K562 (cell line): ENCODE data around the gene MAP1A. TPM values are rescaled to one million over a fixed set of nuclear protein-coding genes. Genes with fewer than 3 reads are reported as not detected.
A peak's percentile ranks its signal among the peaks of the same experiment; 100 is the strongest.

Experiments
- CCNT2 ChIP-seq: IDR thresholded peaks from 2 replicates; pipeline ENCODE4 v1.6.1; 2011; ENCODE audit warnings: borderline replicate concordance, low read depth, mild to moderate bottlenecking, moderate library complexity, mixed read lengths, low read length; ENCODE audit not compliant: insufficient read length; ENCODE audit errors: extremely low read depth
- DACH1 ChIP-seq: fragments of 450-650 bp; IDR thresholded peaks from 2 replicates; pipeline ENCODE4 v1.6.1; 2018; ENCODE audit not compliant: partially characterized antibody
- HEY1 ChIP-seq: fragments of 250-450 bp; sonication (Bioruptor Pico); IDR thresholded peaks from 2 replicates; pipeline ENCODE4 v1.5.0; 2020; ENCODE audit warnings: mild to moderate bottlenecking, moderate library complexity, borderline replicate concordance
- HIVEP1 ChIP-seq: fragments of 250-450 bp; sonication (Bioruptor Pico); IDR thresholded peaks from 2 replicates; pipeline ENCODE4 v1.4.0; 2020; ENCODE audit warnings: mild to moderate bottlenecking
- HLTF ChIP-seq: fragments of 450-650 bp; IDR thresholded peaks from 2 replicates; pipeline ENCODE4 v1.6.1; 2016
- HSF4 ChIP-seq: fragments of 250-450 bp; sonication (Bioruptor Pico); IDR thresholded peaks from 2 replicates; pipeline ENCODE4 v2.1.2; 2022; ENCODE audit warnings: mild to moderate bottlenecking, moderate library complexity, borderline replicate concordance
- KLF6 ChIP-seq: fragments of 250-450 bp; sonication (Bioruptor Pico); IDR thresholded peaks from 2 replicates; pipeline ENCODE4 v1.4.0; 2020; ENCODE audit warnings: mild to moderate bottlenecking, moderate library complexity, borderline replicate concordance
- MEIS2 ChIP-seq: fragments of 450-650 bp; IDR thresholded peaks from 2 replicates; pipeline ENCODE4 v1.6.1; 2014; ENCODE audit warnings: mild to moderate bottlenecking; ENCODE audit not compliant: partially characterized antibody
- MIER1 ChIP-seq: fragments of 450-650 bp; IDR thresholded peaks from 2 replicates; pipeline ENCODE4 v1.6.1; 2016; ENCODE audit warnings: antibody characterized with exemption, mild to moderate bottlenecking, low read depth
- PHTF2 ChIP-seq: fragments of 250-450 bp; sonication (Bioruptor Pico); IDR thresholded peaks from 2 replicates; pipeline ENCODE4 v1.5.0; 2021; ENCODE audit warnings: mild to moderate bottlenecking
- PRMT5 ChIP-seq: sonication (generic); formaldehyde crosslinking; IDR thresholded peaks from 2 replicates; pipeline ENCODE4 v1.5.0; 2020; ENCODE audit warnings: missing genetic modification reagents
- PTBP1 ChIP-seq: fragments of 200-400 bp; formaldehyde crosslinking; IDR thresholded peaks from 2 replicates; pipeline ENCODE4 v1.6.1; 2017; ENCODE audit warnings: low read depth, low read length
- RFX1 ChIP-seq: fragments of 450-650 bp; IDR thresholded peaks from 2 replicates; pipeline ENCODE4 v1.6.1; 2016; ENCODE audit warnings: mild to moderate bottlenecking, moderate library complexity
- RFX7 ChIP-seq: fragments of 250-450 bp; sonication (Bioruptor Pico); IDR thresholded peaks from 2 replicates; pipeline ENCODE4 v1.5.1; 2021; ENCODE audit warnings: mild to moderate bottlenecking
- TBP ChIP-seq: optimal IDR thresholded peaks from 2 replicates; pipeline ENCODE3; 2011; ENCODE audit warnings: low read depth, low read length, improper control_type of control experiment
- UBTF ChIP-seq, 2 experiments: IDR thresholded peaks; 2 replicates each; pipeline ENCODE4 v1.6.1; 2012; ENCODE audit warnings: improper control_type of control experiment in 2 of 2, low read depth in 2 of 2, low read length in 2 of 2, borderline replicate concordance in 1 of 2
- ZNF253 ChIP-seq: fragments of 250-450 bp; sonication (Bioruptor Pico); conservative IDR thresholded peaks from 2 replicates; pipeline ENCODE4 v1.6.1; 2021; ENCODE audit warnings: mild to moderate bottlenecking
- ZNF316 ChIP-seq: fragments of 450-650 bp; IDR thresholded peaks from 2 replicates; pipeline ENCODE4 v1.6.1; 2016
- ZNF507 ChIP-seq: conservative IDR thresholded peaks from 2 replicates; pipeline ENCODE4 v1.6.1; 2017; ENCODE audit warnings: missing genetic modification characterization, missing compliant biosample characterization
- ZNF57 ChIP-seq: fragments of 450-650 bp; formaldehyde crosslinking; IDR thresholded peaks from 2 replicates; pipeline ENCODE4 v1.4.0; 2020; ENCODE audit warnings: mild to moderate bottlenecking, moderate library complexity
- ZNF586 ChIP-seq: fragments of 450-650 bp; formaldehyde crosslinking; conservative IDR thresholded peaks from 2 replicates; pipeline ENCODE4 v1.4.0; 2020; ENCODE audit warnings: mild to moderate bottlenecking, moderate library complexity
- ZSCAN29 ChIP-seq: fragments of 450-650 bp; IDR thresholded peaks from 2 replicates; pipeline ENCODE4 v1.6.1; 2017
- polyA plus RNA-seq, 8 experiments: library from polyadenylated mRNA; depleted of rRNA in 4 of 8; stranded (reverse) in 5 of 8; unstranded in 3 of 8; fragments of >200 nt; fragmentation: Nextera tagmentation in 2 of 8; fragmentation: Illumina TruSeq in 1 of 8; extraction: Ambion mirVana in 2 of 8; extraction: Trizol in 1 of 8; gene quantifications; 2 replicates each; pipeline versions ENCODE4 v1.2.1 to v1.2.3, GENCODE V29; 2011 to 2014; ENCODE audit warnings: inconsistent platforms in 1 of 8, missing spikeins in 1 of 8
- total RNA-seq, 7 experiments: library from RNA; depleted of rRNA in 6 of 7; stranded (reverse); fragments of >200 nt in 6 of 7; fragmentation: Illumina TruSeq in 2 of 7; extraction: Trizol in 2 of 7; gene quantifications; 2 replicates each; pipeline versions ENCODE4 v1.2.1 to v1.2.3, GENCODE V29; 2011 to 2021; ENCODE audit warnings: low replicate concordance in 1 of 7
- TF ChIP-seq, protein P1 (sequence below): fragments of 200-800 bp; sonication (Bioruptor generic); IDR thresholded peaks from 2 replicates; pipeline ENCODE4 v1.6.1; 2017; ENCODE audit warnings: missing genetic modification characterization, missing compliant biosample characterization
- TF ChIP-seq, protein P2 (sequence below), 2 experiments: IDR thresholded peaks in 1 of 2; conservative IDR thresholded peaks in 1 of 2; 2 replicates each; pipeline ENCODE4 v1.6.1; 2016; ENCODE audit warnings: low read depth in 2 of 2, mild to moderate bottlenecking in 1 of 2, missing compliant biosample characterization in 1 of 2, missing genetic modification characterization in 1 of 2, moderate library complexity in 1 of 2

The MAP1A gene
- total and polyA plus RNA-seq, 9 of the 15 experiments (the other 6 are each of a cell fraction or from before 2014, with no cell fraction given), result 2.0 to 20.3 (median 7.3) TPM

GRCh38 chr15:43483297-43484128 is 33.9 kb upstream of the MAP1A start (continued):
- TF ChIP-seq ZNF586 (CRISPR knock-in tag), result no peak
- no peak for TF ChIP-seq ZNF316
- no peak for TF ChIP-seq PHTF2 (CRISPR knock-in tag)
- TF ChIP-seq HEY1 (CRISPR knock-in tag), result no peak
- no peak for TF ChIP-seq HSF4 (CRISPR knock-in tag)
- no peak for TF ChIP-seq HLTF
- no peak for TF ChIP-seq ZNF57 (CRISPR knock-in tag)
- no peak for TF ChIP-seq UBTF (IDR thresholded peaks at IDR 0.05; ENCODE audit: borderline replicate concordance in 1 of 2, low read depth in 2 of 2, low read length in 2 of 2)
- TF ChIP-seq PTBP1, result no peak
- no peak for TF ChIP-seq TBP
- no peak for TF ChIP-seq HIVEP1 (CRISPR knock-in tag)
- TF ChIP-seq, protein P1, sequence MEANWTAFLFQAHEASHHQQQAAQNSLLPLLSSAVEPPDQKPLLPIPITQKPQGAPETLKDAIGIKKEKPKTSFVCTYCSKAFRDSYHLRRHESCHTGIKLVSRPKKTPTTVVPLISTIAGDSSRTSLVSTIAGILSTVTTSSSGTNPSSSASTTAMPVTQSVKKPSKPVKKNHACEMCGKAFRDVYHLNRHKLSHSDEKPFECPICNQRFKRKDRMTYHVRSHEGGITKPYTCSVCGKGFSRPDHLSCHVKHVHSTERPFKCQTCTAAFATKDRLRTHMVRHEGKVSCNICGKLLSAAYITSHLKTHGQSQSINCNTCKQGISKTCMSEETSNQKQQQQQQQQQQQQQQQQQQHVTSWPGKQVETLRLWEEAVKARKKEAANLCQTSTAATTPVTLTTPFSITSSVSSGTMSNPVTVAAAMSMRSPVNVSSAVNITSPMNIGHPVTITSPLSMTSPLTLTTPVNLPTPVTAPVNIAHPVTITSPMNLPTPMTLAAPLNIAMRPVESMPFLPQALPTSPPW (CRISPR knock-in tag), result no peak
- peak; percentile 76 for TF ChIP-seq DACH1
- TF ChIP-seq ZNF507 (tag), result no peak
- TF ChIP-seq KLF6 (CRISPR knock-in tag), result no peak
- TF ChIP-seq PRMT5, result no peak
- TF ChIP-seq MEIS2, result peak; percentile 69
- TF ChIP-seq RFX1, result no peak
- TF ChIP-seq, protein P2, sequence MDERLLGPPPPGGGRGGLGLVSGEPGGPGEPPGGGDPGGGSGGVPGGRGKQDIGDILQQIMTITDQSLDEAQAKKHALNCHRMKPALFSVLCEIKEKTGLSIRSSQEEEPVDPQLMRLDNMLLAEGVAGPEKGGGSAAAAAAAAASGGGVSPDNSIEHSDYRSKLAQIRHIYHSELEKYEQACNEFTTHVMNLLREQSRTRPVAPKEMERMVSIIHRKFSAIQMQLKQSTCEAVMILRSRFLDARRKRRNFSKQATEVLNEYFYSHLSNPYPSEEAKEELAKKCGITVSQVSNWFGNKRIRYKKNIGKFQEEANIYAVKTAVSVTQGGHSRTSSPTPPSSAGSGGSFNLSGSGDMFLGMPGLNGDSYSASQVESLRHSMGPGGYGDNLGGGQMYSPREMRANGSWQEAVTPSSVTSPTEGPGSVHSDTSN (CRISPR knock-in tag; IDR thresholded peaks at IDR 0.05; ENCODE audit: low read depth), result no peak
- TF ChIP-seq, protein P2 (tag; conservative IDR thresholded peaks at IDR 0.05; ENCODE audit: low read depth), result peak; percentile 80
- no peak for TF ChIP-seq RFX7 (CRISPR knock-in tag)
- TF ChIP-seq ZSCAN29, result no peak
- no peak for TF ChIP-seq ZNF253 (CRISPR knock-in tag)
- no peak for TF ChIP-seq CCNT2
- TF ChIP-seq MIER1, result no peak
